Raji (cell line): ENCODE data around the gene TMEM238.

Source experiments
- POLR2A ChIP-seq: IDR thresholded peaks from 2 replicates; pipeline ENCODE4 v1.6.1; 2011; ENCODE audit warnings: low read depth, low read length, control low read depth; ENCODE audit not compliant: insufficient read depth

The TMEM238 gene

GRCh38 chr19:55384131-55384919 is at the start of gene TMEM238:
Gene TMEM238 (minus strand): TSS chr19:55384292. CDS start chr19:55384259, 33 bp downstream.
- peak; percentile 53 for TF ChIP-seq POLR2A

DNA sequence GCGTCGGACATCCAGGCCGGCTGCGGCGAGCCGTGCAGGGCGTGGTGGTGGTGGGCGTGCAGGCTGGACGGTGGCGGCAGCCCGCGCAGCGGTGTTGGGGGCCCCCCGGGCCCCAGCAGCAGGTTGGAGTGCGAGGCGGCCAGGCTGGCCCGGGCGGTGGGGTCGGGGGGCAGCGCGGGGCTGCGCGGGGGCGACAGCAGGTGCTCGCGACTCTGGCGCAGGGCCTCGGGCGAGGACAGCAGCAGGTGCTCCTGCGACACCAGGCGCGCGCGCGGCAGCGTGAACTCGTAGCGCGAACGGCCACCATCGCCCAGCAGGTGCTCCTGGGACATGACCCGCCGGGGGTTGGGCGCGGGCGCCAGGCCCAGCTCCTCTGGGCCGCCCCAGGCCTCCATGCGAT is 49.2 kb upstream of the TMEM238 start:
- no peak for TF ChIP-seq POLR2A

GRCh38 chr19:55432241-55432959 is 48.3 kb upstream of the TMEM238 start:
- no peak for TF ChIP-seq POLR2A

DNA sequence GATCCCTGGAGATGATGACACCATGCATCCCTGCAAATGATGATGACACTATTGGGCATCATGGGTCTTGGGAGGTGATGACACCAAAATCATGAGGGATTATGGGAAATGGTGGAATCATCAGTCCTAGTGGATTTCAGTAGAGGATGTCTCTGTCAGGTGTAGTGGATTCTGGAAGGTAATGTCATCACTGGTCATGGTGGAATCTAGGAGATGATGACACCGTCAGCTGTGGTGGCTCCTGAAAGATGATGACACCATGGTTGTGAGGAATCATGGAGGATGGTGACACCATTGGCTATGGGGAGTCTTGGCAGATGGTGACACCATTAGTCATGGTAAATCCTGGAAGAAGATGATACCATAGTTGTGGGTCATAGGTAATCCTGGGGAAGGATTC is 47.1 kb upstream of the TMEM238 start:
- no peak for TF ChIP-seq POLR2A

GRCh38 chr19:55426042-55426441 is 42.0 kb upstream of the TMEM238 start:
- no peak for TF ChIP-seq POLR2A

GRCh38 chr19:55424518-55424917 is 40.4 kb upstream of the TMEM238 start:
- TF ChIP-seq POLR2A: no peak

DNA sequence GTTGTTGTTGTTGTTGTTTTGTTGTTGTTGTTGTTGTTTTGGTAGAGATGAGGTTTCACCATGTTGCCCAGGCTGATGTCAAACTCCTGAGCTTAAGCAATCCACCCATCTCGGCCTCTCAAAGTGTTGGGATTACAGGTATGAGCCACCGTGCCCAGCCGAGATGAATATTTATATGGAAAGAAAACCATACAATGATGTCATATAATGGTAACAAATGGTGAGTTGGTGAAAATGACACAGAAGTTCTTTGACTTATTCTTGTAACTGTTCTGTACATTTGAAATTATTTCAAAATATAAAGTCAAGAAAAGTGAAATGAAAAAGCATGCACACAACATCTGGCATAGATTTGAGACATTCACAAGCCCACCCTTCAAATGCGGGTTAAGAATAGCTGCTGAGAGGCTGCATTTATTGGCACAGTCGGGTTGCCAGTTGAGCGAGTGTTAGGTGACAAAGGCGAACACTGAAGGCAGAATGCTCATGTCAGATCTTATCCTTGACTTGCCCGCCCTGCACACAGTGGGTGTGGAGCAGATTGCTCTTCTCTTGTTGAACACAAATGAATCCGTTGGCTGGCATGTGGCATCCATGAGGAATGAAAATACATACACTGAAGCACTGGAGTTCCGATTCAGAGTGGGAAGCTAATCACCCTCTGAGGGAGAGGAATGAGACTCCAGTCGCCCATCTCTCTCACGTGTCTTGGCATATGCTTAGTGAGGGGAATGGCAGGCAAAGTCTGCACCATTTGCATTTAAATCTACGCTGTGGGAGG is 39.3 kb upstream of the TMEM238 start:
- no peak for TF ChIP-seq POLR2A

DNA sequence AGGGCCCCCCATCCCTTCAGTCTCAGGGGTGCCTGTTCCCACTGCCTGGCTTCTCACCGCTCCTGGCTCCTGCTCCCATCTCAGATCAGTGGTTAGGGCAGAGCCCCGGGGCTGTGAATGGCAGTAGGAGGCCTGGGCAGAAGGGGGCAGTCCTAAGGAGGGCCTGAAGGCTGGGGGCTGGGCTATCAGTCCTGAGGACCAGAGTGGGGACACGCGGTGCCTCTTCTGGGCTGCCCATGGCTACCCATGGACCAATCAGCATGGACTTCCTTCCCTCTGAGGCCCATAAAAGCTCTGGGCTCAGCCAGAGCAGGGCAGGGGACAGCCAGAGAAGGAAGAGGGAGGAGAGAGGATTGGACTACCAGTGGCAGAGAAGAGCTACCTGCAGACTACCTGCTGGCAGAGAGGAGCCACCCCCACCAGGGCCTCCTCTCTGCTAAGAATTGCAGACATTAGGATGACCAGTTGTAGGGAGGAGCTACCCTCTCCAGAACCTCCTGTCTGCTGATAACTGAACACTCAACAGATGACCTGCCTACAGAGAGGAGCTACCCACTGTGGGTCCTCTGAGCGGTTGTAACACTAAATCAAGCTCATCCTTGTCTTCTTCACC is 35.6 kb upstream of the TMEM238 start:
- no peak for TF ChIP-seq POLR2A

- TF ChIP-seq POLR2A: no peak
Observed at GRCh38 chr19:55419103-55419502, 35.0 kb upstream of the TMEM238 start.

GRCh38 chr19:55418185-55418584 is 34.1 kb upstream of the TMEM238 start:
- no peak for TF ChIP-seq POLR2A

- TF ChIP-seq POLR2A: no peak
Observed at GRCh38 chr19:55410168-55410567, 26.1 kb upstream of the TMEM238 start.

DNA sequence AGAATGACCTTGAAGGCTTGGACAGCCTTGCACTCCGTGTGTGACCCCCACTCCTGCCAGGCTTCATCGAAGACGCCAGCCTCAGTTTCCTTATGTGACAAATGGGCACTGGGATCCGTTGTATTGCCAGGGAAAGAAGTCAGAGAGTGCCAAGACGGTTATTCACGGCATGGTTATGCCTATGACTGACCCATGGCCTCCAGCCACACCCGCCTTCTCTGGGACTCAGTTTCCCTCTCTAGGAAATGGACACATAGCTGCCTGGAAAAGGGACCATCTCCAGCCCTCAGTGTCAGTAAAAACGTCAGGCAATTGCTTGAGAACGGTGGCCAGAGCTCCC is 24.4 kb upstream of the TMEM238 start:
- TF ChIP-seq POLR2A: no peak

- TF ChIP-seq POLR2A: peak; percentile 55
Observed at GRCh38 chr19:55407800-55408532, 23.9 kb upstream of the TMEM238 start.

DNA sequence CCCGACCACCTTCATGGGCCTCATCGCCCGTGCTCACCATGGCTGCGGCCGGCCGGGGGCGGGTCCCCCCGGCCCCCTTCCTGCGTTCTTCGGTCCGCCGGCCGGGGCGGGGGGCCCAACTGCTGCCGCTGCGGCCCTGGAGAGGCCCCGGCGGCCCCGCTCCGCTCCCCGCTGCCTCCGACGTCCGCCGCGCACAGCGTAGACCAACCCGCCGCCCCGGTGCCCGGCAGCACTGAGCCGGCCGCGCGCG is 23.4 kb upstream of the TMEM238 start, which contains the start of gene UBE2S:
Gene UBE2S, minus strand, starts transcription at position 239 of the 250 bp plus-strand sequence. Its CDS starts 199 bp downstream, at position 40.
- TF ChIP-seq POLR2A: peak; percentile 94
